A673 (cell line): ENCODE results near the gene FIBIN.

Experiments
- CTCF ChIP-seq: fragments of 300-800, 200-600 bp; sonication (generic); conservative IDR thresholded peaks from 2 replicates; pipeline ENCODE4 v1.5.1; 2017; ENCODE audit warnings: low read depth, mild to moderate bottlenecking, antibody characterized with exemption, low read length, moderate library complexity, mixed read lengths
- EZH2 ChIP-seq: fragments of 200-600 bp; sonication (generic); IDR thresholded peaks from 2 replicates; pipeline ENCODE4 v1.6.1; 2017; ENCODE audit warnings: borderline replicate concordance, low read depth, mild to moderate bottlenecking, mixed read lengths, antibody characterized with exemption, low read length; ENCODE audit not compliant: poor library complexity, severe bottlenecking

GRCh38 chr11:26974069-26974783, 19.7 kb upstream of the FIBIN start:
- TF ChIP-seq CTCF: no peak
- TF ChIP-seq EZH2: no peak
